Activated naive CD8-positive, alpha-beta T cell treated with anti-CD3 and anti-CD28 coated beads, Interleukin-2, amount 50 U/mL, for 24 hours (primary cell): Measurements from ENCODE around the gene TSPAN7.
A peak's percentile ranks its signal among the peaks of the same experiment; 100 is the strongest.

Experiments
- ATAC-seq: fragments of 150-1000 bp; cut with Tn5 transposase; one replicate; pipeline ENCODE4 v1.10.0; 2021
- DNase-seq: peaks from one replicate; pipeline ENCODE4 v3.0.0; 2021
- H3K27ac Mint-ChIP-seq: one replicate; pipeline ENCODE4 v1.8.0; 2021; ENCODE audit warnings: mild to moderate bottlenecking, mixed read lengths
- H3K27me3 Mint-ChIP-seq: one replicate; pipeline ENCODE4 v1.8.0; 2021; ENCODE audit warnings: mixed read lengths
- H3K36me3 Mint-ChIP-seq: one replicate; pipeline ENCODE4 v1.8.0; 2021; ENCODE audit warnings: low read depth, mixed read lengths
- H3K4me1 Mint-ChIP-seq: one replicate; pipeline ENCODE4 v1.8.0; 2021; ENCODE audit warnings: mixed read lengths
- H3K4me3 Mint-ChIP-seq: one replicate; pipeline ENCODE4 v1.8.0; 2021; ENCODE audit warnings: mild to moderate bottlenecking, moderate library complexity, mixed read lengths
- H3K9me3 Mint-ChIP-seq: one replicate; pipeline ENCODE4 v1.8.0; 2021; ENCODE audit warnings: mixed read lengths

Gene TSPAN7

GRCh38 chrX:38561126-38561868, at the start of gene TSPAN7:
TSS of gene TSPAN7 (plus strand) at chrX:38561542. CDS start at chrX:38561547, 5 bp downstream.
- H3K4me3 Mint-ChIP-seq: peak within 1 kb of the TSS; percentile 74
- H3K9me3 Mint-ChIP-seq: no peaks in the 10 kb centered on the region
- no peaks in the 10 kb centered on the region for H3K36me3 Mint-ChIP-seq

GRCh38 chrX:38513112-38513742, 48.1 kb upstream of the TSPAN7 start:
- Mint-ChIP-seq H3K27ac (no peak overlapping the region), H3K4me1 (no peaks in the 10 kb centered on the region), H3K36me3 (no peaks in the 10 kb centered on the region), H3K27me3 (no peaks in the 10 kb centered on the region), H3K4me3 (no peak overlapping the region), H3K9me3 (no peaks in the 10 kb centered on the region)
- ATAC-seq (no peak), DNase-seq (no peak)

More at GRCh38 chrX:38561126-38561868, at the start of gene TSPAN7:
- DNase-seq: peak; percentile 79
- Mint-ChIP-seq H3K27me3 (no peaks in the 10 kb centered on the region), H3K27ac (no peak within 1 kb of the TSS), H3K4me1 (peaks cover 4% of the 10 kb centered on the region)
- peak; percentile 86 for ATAC-seq

- ATAC-seq (no peak), DNase-seq (no peak)
- no peaks in the 10 kb centered on the region for H3K9me3 Mint-ChIP-seq
- H3K36me3 Mint-ChIP-seq: no peaks in the 10 kb centered on the region
- no peaks in the 10 kb centered on the region for H3K4me1 Mint-ChIP-seq
- H3K4me3 Mint-ChIP-seq: no peak overlapping the region
- no peak overlapping the region for H3K27ac Mint-ChIP-seq
- H3K27me3 Mint-ChIP-seq: no peaks in the 10 kb centered on the region
Measured at GRCh38 chrX:38514016-38514854, 47.1 kb upstream of the TSPAN7 start.

DNA sequence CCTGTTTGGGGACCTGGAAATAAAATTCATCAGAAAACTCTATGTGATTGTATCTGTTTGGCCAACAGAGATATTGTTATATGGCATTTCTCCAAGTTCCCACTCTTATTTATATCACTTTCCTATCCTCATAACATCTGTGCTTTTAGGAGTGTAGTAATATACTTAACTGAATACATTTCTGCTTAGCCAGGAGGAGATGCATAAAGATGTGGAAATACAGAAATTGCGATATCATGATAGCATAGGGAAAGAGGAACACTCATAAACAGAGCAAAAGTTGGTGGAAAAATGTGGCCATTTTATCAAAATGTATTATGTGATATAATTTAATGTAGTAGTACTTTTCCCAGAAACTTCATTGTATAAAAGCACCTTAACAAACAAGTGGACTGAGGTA, 46.1 kb upstream of the TSPAN7 start:
- Mint-ChIP-seq H3K36me3 (no peaks in the 10 kb centered on the region), H3K27me3 (no peaks in the 10 kb centered on the region), H3K27ac (no peak overlapping the region), H3K4me3 (no peak overlapping the region), H3K4me1 (no peaks in the 10 kb centered on the region), H3K9me3 (no peaks in the 10 kb centered on the region)
- DNase-seq (no peak), ATAC-seq (no peak)

- Mint-ChIP-seq H3K27ac (no peak overlapping the region), H3K27me3 (no peaks in the 10 kb centered on the region), H3K9me3 (no peaks in the 10 kb centered on the region), H3K4me1 (no peaks in the 10 kb centered on the region), H3K4me3 (no peak overlapping the region), H3K36me3 (no peaks in the 10 kb centered on the region)
- DNase-seq: no peak
- no peak for ATAC-seq
Measured at GRCh38 chrX:38516196-38516774, 45.1 kb upstream of the TSPAN7 start.

DNA sequence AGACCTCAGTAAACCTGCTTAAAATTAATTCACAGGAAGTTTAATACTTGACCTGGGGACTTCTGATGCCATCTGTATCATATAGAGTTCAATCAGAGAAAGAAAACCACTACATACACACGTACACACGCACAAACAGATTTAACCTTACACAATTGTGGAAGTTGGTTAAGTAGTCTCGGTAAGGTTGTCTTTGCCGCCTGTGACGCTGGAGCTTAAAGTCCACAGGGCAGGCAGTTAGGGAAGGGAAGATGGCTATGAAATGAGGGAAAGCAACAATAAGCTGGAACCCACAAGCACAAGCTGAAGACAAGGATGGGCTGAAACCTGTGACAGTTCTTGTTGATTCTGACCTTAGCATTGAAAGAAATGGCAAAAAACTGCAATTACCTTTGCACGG, 41.7 kb upstream of the TSPAN7 start:
- ATAC-seq: no peak
- DNase-seq: no peak
- no peaks in the 10 kb centered on the region for H3K36me3 Mint-ChIP-seq
- no peak overlapping the region for H3K27ac Mint-ChIP-seq
- no peaks in the 10 kb centered on the region for H3K4me1 Mint-ChIP-seq
- H3K9me3 Mint-ChIP-seq: no peaks in the 10 kb centered on the region
- H3K4me3 Mint-ChIP-seq: no peak overlapping the region
- no peaks in the 10 kb centered on the region for H3K27me3 Mint-ChIP-seq

DNA sequence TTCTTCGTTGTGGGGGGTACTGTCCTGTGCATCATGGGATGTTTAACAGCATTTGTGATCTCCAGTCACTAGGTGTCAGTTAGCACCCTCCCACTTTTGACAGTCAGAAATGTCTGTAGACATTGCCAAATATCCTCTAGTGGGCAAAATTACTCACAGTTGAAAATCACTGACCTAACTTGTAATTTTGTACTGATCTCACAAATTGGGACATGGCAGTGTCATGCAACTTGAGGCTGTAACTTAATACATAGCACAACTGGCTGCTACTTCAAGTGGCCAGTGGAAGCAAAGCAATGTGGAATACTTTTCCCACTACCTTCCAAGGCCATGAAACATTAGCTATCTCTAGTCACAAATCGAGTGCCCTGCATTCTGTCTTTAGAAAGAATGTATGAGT, 23.2 kb upstream of the TSPAN7 start:
- Mint-ChIP-seq H3K9me3 (no peaks in the 10 kb centered on the region), H3K4me1 (no peaks in the 10 kb centered on the region), H3K27me3 (no peaks in the 10 kb centered on the region), H3K4me3 (no peak overlapping the region), H3K36me3 (no peaks in the 10 kb centered on the region), H3K27ac (no peak overlapping the region)
- ATAC-seq (no peak), DNase-seq (no peak)

DNA sequence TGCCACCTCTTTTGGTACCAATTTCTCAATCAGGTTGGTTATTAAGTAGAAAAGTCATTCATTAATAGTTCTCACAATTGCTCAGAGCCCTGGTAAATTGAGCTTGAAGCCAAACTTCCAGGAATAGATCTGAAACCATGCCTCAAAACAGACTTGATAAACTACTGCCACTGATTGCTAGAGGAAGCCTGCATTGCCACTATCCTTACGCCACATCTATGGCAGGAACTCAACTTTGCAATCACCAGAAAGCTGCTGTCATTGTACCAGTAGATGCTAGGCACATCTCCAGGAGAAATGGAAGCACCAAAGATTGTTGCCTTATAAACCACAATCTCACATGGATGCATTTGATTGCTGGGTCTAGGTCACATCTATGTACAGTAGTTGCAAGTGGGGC, 21.6 kb upstream of the TSPAN7 start:
- Mint-ChIP-seq H3K36me3 (no peaks in the 10 kb centered on the region), H3K4me1 (no peaks in the 10 kb centered on the region)

GRCh38 chrX:38548508-38548907, 12.8 kb upstream of the TSPAN7 start:
- Mint-ChIP-seq H3K36me3 (no peaks in the 10 kb centered on the region), H3K9me3 (no peaks in the 10 kb centered on the region), H3K27ac (no peak overlapping the region), H3K4me1 (no peaks in the 10 kb centered on the region), H3K27me3 (no peaks in the 10 kb centered on the region), H3K4me3 (no peak overlapping the region)
- ATAC-seq: no peak
- DNase-seq: no peak

More for the DNA sequence above, 21.6 kb upstream of the TSPAN7 start:
- Mint-ChIP-seq H3K27me3 (no peaks in the 10 kb centered on the region), H3K9me3 (no peaks in the 10 kb centered on the region), H3K27ac (no peak overlapping the region), H3K4me3 (no peak overlapping the region)
- DNase-seq (no peak), ATAC-seq (no peak)

- no peaks in the 10 kb centered on the region for H3K4me1 Mint-ChIP-seq
- no peak overlapping the region for H3K4me3 Mint-ChIP-seq
- H3K9me3 Mint-ChIP-seq: no peaks in the 10 kb centered on the region
- DNase-seq (no peak), ATAC-seq (no peak)
- no peak overlapping the region for H3K27ac Mint-ChIP-seq
- no peaks in the 10 kb centered on the region for H3K36me3 Mint-ChIP-seq
- H3K27me3 Mint-ChIP-seq: no peaks in the 10 kb centered on the region
Measured at GRCh38 chrX:38552721-38553120, 8.6 kb upstream of the TSPAN7 start.

DNA sequence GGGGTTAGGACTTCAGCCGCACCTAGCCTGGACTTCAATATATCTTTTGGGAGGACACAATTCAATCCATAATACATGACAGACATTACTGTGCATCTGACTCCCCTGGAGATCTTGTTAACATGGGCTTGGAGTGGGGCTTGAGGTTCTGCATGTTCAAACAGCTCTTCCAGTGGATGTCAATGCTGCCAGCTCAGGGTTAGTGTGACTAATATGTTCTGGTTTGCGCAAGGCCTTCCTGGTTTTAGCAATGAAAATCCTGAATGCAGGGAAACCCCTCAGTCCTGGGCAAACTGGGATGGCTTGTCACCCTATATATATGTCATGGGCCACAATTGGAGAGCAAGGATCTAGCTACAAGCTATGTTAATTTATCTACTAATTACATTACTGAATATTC, 2.7 kb upstream of the TSPAN7 start:
- Mint-ChIP-seq H3K4me3 (no peak overlapping the region), H3K27ac (no peak overlapping the region), H3K27me3 (no peaks in the 10 kb centered on the region), H3K9me3 (no peaks in the 10 kb centered on the region), H3K4me1 (peaks cover 4% of the 10 kb centered on the region), H3K36me3 (no peaks in the 10 kb centered on the region)
- DNase-seq (no peak), ATAC-seq (no peak)

DNA sequence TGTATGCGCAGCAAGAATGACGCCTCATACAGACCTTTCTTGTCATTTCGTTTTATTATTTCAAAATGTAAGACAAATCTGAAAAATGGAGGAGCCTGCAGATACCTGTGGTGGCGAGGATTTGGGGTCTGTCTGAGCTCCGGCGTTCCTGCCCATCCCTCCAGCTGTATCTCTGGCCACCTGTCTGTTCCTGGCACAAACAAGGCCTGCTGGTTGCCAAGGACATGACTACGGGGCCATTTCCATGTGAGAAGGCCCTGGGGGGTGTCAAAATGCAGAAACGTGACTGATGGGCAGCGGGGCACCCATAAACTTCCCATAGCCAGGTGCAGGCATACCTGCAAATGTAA, 591 bp upstream of the TSPAN7 start:
- Mint-ChIP-seq H3K27ac (no peak overlapping the region), H3K27me3 (no peaks in the 10 kb centered on the region), H3K36me3 (no peaks in the 10 kb centered on the region), H3K4me1 (peaks cover 4% of the 10 kb centered on the region), H3K9me3 (no peaks in the 10 kb centered on the region), H3K4me3 (peak overlapping the region; percentile 54)
- no peak for DNase-seq
- no peak for ATAC-seq

DNA sequence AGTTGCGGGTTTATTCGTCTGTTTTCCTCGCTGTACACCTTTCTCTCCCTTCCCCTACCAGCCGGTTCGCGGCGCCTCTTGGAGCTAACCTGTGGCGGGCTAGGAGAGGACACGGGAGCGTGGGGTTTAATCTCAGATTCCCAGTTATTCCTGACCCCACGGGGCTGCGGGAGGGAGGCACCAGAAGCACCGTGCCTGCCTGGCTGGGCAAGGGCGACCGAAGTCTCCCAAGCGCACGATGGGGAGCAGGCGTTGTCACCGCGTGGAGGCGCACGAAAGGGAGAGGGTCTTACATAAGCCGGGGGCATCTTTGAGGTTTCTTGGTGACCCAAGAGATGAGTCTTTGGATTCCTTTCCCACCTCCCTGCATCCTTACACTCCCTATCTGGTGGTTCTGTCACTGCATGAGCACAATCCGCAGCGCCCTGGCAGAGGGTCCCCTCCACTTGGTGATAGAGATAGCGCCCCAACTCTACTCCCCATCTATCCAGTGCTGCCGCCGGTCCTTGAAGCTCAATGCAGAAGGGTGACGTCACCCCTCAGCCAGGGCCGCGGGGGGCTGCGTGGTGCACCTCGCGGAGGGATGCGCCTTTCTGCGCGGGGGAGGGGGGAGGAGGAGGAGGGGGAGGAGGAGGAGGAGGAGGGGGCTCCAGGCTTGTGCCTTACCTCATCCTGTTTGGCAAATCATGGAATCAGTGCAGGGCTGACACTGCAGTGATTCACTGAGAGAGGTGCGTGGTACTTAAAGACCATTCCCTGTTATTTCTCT, 793 bp downstream of the TSPAN7 start:
- ATAC-seq (no peak), DNase-seq (peak; percentile 4)
- no peaks in the 10 kb centered on the region for H3K36me3 Mint-ChIP-seq
- no peak overlapping the region for H3K27ac Mint-ChIP-seq
- peaks cover 4% of the 10 kb centered on the region for H3K4me1 Mint-ChIP-seq
- H3K9me3 Mint-ChIP-seq: no peaks in the 10 kb centered on the region
- H3K4me3 Mint-ChIP-seq: peak overlapping the region; percentile 74
- no peaks in the 10 kb centered on the region for H3K27me3 Mint-ChIP-seq

DNA sequence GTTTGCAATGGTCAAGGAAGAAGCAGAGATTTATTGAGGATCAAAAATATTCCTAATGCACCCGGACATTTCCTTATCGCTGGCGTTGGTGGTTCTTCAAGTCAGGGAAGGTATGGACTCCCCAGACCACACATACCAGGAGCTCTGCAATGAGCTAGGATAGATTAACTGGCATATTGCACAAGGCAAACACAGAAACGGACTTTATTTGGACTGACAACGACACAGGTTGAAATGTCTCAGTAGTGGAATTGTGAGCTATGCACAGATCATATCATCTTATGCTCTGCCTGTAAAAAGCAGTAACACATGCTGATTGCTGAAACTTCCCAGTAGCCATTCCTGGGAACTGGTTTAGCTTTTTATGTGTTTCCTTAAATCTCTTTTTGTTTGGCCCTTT, 1.7 kb downstream of the TSPAN7 start:
- ATAC-seq: no peak
- DNase-seq: no peak
- Mint-ChIP-seq H3K27me3 (no peaks in the 10 kb centered on the region), H3K4me1 (peaks cover 4% of the 10 kb centered on the region), H3K36me3 (no peaks in the 10 kb centered on the region), H3K27ac (no peak overlapping the region), H3K4me3 (no peak overlapping the region), H3K9me3 (no peaks in the 10 kb centered on the region)
